Keratinocyte (primary cell): ENCODE data around the gene MORF4L2. TPM values are rescaled to one million over a fixed set of nuclear protein-coding genes. Genes with fewer than 3 reads are reported as not detected.

Experiments
- DNase-seq: peaks from one replicate; pipeline ENCODE4 v3.0.0-alpha.2; 2011; ENCODE audit warnings: low read depth, missing footprints, low spot score
- FAIRE-seq: peaks from 2 replicates; lab custom pipeline; 2011; peaks lifted over from hg19 to GRCh38; lab: Jason Lieb, UNC
- H2AFZ ChIP-seq: 2 replicates; pipeline ENCODE4 v1.6.0; 2012; ENCODE audit warnings: low read length, control low read depth, inconsistent platforms; ENCODE audit not compliant: control insufficient read depth
- H3K27ac ChIP-seq: 2 replicates; pipeline ENCODE4 v1.5.1; 2011; ENCODE audit warnings: low read length; ENCODE audit not compliant: control insufficient read depth, insufficient read depth
- H3K27me3 ChIP-seq: 3 replicates; pipeline ENCODE4 v1.6.0; 2011; ENCODE audit warnings: low read length; ENCODE audit not compliant: control insufficient read depth, insufficient read depth; ENCODE audit errors: extremely low read depth
- H3K36me3 ChIP-seq, 2 experiments: 2 replicates in 1 of 2; 3 replicates in 1 of 2; pipeline ENCODE4 v1.5.1; 2011; ENCODE audit warnings: low read length in 2 of 2, mild to moderate bottlenecking in 1 of 2; ENCODE audit not compliant: control insufficient read depth in 2 of 2, insufficient read depth in 2 of 2; ENCODE audit errors: extremely low read depth in 1 of 2
- H3K4me1 ChIP-seq: 3 replicates; pipeline ENCODE4 v1.5.1; 2011; ENCODE audit warnings: low read length; ENCODE audit not compliant: control insufficient read depth, insufficient read depth; ENCODE audit errors: extremely low read depth
- H3K4me2 ChIP-seq: 3 replicates; pipeline ENCODE4 v1.6.0; 2011; ENCODE audit warnings: low read depth, low read length; ENCODE audit not compliant: control insufficient read depth, insufficient read depth; ENCODE audit errors: extremely low read depth
- H3K4me3 ChIP-seq, 3 experiments: fragments of 200-600 bp in 1 of 3; sonication (generic) in 1 of 3; 2 replicates in 2 of 3; 3 replicates in 1 of 3; pipeline ENCODE4 v1.5.1; 2011 to 2016; ENCODE audit warnings: low read length in 3 of 3, mild to moderate bottlenecking in 3 of 3, control low read depth in 2 of 3, inconsistent platforms in 1 of 3, low read depth in 1 of 3, mixed read lengths in 1 of 3, mixed run types in 1 of 3, moderate library complexity in 1 of 3; ENCODE audit not compliant: control insufficient read depth in 2 of 3, insufficient read depth in 2 of 3; ENCODE audit errors: extremely low read depth in 1 of 3
- H3K79me2 ChIP-seq: 2 replicates; pipeline ENCODE4 v1.6.0; 2012; ENCODE audit warnings: low read length; ENCODE audit not compliant: control insufficient read depth, insufficient read depth
- H3K9ac ChIP-seq: 3 replicates; pipeline ENCODE4 v1.6.0; 2011; ENCODE audit warnings: low read length; ENCODE audit not compliant: control insufficient read depth, insufficient read depth; ENCODE audit errors: extremely low read depth
- H3K9me1 ChIP-seq: 3 replicates; pipeline ENCODE4 v1.6.0; 2011; ENCODE audit warnings: low read length; ENCODE audit not compliant: control insufficient read depth, insufficient read depth; ENCODE audit errors: extremely low read depth
- H3K9me3 ChIP-seq: 2 replicates; pipeline ENCODE4 v1.5.1; 2012; ENCODE audit warnings: low read depth, low read length; ENCODE audit not compliant: control insufficient read depth
- H4K20me1 ChIP-seq: 3 replicates; pipeline ENCODE4 v1.6.0; 2011; ENCODE audit warnings: low read length; ENCODE audit not compliant: control insufficient read depth, insufficient read depth; ENCODE audit errors: extremely low read depth
- EZH2 ChIP-seq: IDR thresholded peaks from one replicate; pipeline ENCODE4 v1.6.1; 2012; ENCODE audit warnings: inconsistent platforms, mild to moderate bottlenecking, low read length, moderate library complexity
- dilution Hi-C: fragments of 300-500 bp; cut with MboI; formaldehyde crosslinking; loops from one replicate; pipeline ENCODE4 v1.7.0; 2020; ENCODE audit warnings: low sequenced_read_pairs; ENCODE audit not compliant: extremely low pct_ligation_motif_present
- polyA plus RNA-seq, 5 experiments: library from polyadenylated mRNA; depleted of rRNA in 3 of 5; stranded (reverse) in 3 of 5; stranded (forward) in 1 of 5; unstranded in 1 of 5; fragments of >200 nt; gene quantifications; 1 replicate in 1 of 5; 2 replicates in 3 of 5; 3 replicates in 1 of 5; pipeline versions ENCODE4 v1.2.1 to v1.2.3, GENCODE V29; 2011 to 2012; ENCODE audit warnings: missing spikeins in 2 of 5, low read depth in 1 of 5, low replicate concordance in 1 of 5
- TF ChIP-seq, protein P1 (sequence below), 3 experiments: IDR thresholded peaks in 1 of 3; conservative IDR thresholded peaks in 1 of 3; optimal IDR thresholded peaks in 1 of 3; 2 replicates in 2 of 3; 3 replicates in 1 of 3; pipeline versions ENCODE3 to v1.5.1; 2011; ENCODE audit warnings: low read length in 3 of 3, mild to moderate bottlenecking in 3 of 3, moderate library complexity in 2 of 3, control low read depth in 1 of 3, inconsistent platforms in 1 of 3; ENCODE audit not compliant: insufficient read depth in 2 of 3; ENCODE audit errors: extremely low read depth in 1 of 3

MORF4L2 gene
- polyA plus RNA-seq, 1 donor (not counting 4 experiments of a cell fraction or from before 2014, with no cell fraction given): 648 TPM

DNA sequence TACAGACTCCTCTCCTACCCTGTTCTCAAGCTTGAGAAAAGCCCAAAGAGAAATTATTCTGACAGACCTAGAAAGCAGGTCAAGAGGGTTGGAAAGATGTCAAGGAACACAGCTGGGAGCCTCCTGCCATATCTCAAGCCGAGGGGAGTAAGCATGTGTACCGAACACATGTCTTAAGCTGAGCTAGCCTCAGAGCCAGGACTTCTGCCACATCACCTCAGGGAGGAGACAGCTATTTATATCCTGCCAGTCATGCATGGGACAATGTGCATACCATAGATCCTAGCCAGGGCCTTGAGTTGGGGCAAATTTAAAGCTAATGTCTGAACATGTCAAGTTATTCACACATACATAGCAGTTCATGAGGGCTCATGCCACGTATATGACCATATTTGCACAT, 36.0 kb upstream of the MORF4L2 start:
- no peak overlapping the region for H3K4me3 ChIP-seq
- H3K9me3 ChIP-seq: no peaks in the 10 kb centered on the region
- no peak overlapping the region for H3K27ac ChIP-seq
- no peak overlapping the region for H3K4me2 ChIP-seq
- dilution Hi-C loops: no loop called here
- H3K36me3 ChIP-seq: no peaks in the 10 kb centered on the region
- no peak overlapping the region for H3K9ac ChIP-seq
- no peaks in the 10 kb centered on the region for H3K27me3 ChIP-seq
- TF ChIP-seq, protein P1, sequence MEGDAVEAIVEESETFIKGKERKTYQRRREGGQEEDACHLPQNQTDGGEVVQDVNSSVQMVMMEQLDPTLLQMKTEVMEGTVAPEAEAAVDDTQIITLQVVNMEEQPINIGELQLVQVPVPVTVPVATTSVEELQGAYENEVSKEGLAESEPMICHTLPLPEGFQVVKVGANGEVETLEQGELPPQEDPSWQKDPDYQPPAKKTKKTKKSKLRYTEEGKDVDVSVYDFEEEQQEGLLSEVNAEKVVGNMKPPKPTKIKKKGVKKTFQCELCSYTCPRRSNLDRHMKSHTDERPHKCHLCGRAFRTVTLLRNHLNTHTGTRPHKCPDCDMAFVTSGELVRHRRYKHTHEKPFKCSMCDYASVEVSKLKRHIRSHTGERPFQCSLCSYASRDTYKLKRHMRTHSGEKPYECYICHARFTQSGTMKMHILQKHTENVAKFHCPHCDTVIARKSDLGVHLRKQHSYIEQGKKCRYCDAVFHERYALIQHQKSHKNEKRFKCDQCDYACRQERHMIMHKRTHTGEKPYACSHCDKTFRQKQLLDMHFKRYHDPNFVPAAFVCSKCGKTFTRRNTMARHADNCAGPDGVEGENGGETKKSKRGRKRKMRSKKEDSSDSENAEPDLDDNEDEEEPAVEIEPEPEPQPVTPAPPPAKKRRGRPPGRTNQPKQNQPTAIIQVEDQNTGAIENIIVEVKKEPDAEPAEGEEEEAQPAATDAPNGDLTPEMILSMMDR (optimal IDR thresholded peaks at IDR 0.05 in 1 of 3, IDR thresholded peaks at IDR 0.05 in 1 of 3, conservative IDR thresholded peaks at IDR 0.05 in 1 of 3; ENCODE audit: extremely low read depth in 1 of 3, insufficient read depth in 2 of 3, low read length in 3 of 3): no peak
- no peak for TF ChIP-seq EZH2
- FAIRE-seq: peak; percentile 77
- H3K9me1 ChIP-seq: no peaks in the 10 kb centered on the region
- no peak overlapping the region for H2AFZ ChIP-seq
- DNase-seq: no peak
- peaks cover 4% of the 10 kb centered on the region for H3K4me1 ChIP-seq
- no peaks in the 10 kb centered on the region for H3K79me2 ChIP-seq
- H4K20me1 ChIP-seq: no peaks in the 10 kb centered on the region

DNA sequence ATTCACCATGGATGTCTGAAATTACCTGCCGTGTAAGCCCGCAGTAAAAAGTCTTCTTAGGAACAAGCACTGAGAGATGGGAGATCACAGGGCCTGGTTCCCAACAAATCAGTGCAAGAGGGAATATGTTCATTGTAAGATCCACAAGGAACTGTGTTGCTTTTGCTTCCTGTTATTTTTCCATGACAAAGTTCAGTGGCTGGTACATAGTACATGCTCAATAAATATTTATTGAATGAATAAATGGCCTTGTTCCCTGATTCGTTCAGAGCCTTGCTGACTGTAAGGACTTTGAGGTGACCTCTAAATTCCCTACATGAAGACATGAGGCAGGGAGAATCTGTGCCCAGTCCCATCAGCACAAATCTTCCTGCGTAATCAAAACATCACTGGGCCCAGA, 31.6 kb upstream of the MORF4L2 start:
- Histone ChIP-seq H3K4me3 (no peak overlapping the region), H3K79me2 (no peaks in the 10 kb centered on the region), H4K20me1 (no peaks in the 10 kb centered on the region), H3K9me1 (no peaks in the 10 kb centered on the region), H3K27me3 (no peaks in the 10 kb centered on the region), H3K4me2 (no peak overlapping the region), H3K4me1 (peaks cover 14% of the 10 kb centered on the region), H3K9me3 (no peaks in the 10 kb centered on the region), H2AFZ (no peak overlapping the region), H3K27ac (no peak overlapping the region), H3K9ac (no peak overlapping the region), H3K36me3 (no peaks in the 10 kb centered on the region)
- dilution Hi-C loops: no loop called here
- no peak for FAIRE-seq
- TF ChIP-seq, protein P1 (optimal IDR thresholded peaks at IDR 0.05 in 1 of 3, IDR thresholded peaks at IDR 0.05 in 1 of 3, conservative IDR thresholded peaks at IDR 0.05 in 1 of 3; ENCODE audit: extremely low read depth in 1 of 3, insufficient read depth in 2 of 3, low read length in 3 of 3): no peak
- TF ChIP-seq EZH2: no peak
- DNase-seq: no peak
